ENCODE data around the gene IL18R1.

The IL18R1 gene

GRCh38 chr2:102396012-102396411, 40.4 kb downstream of the IL18R1 start:
- H3K27me3 ChIP-seq (ENCODE audit: control insufficient read depth in 1 of 2, insufficient read depth in 2 of 2, low read length in 2 of 2) = no peaks in the 10 kb centered on the region
- H3K27ac ChIP-seq (ENCODE audit: low read depth, low read length) = no peak overlapping the region
- no peaks in the 10 kb centered on the region for H3K9me3 ChIP-seq (ENCODE audit: low read length)
- H3K4me3 ChIP-seq (ENCODE audit: low read depth in 1 of 2, low read length in 2 of 2) = no peak overlapping the region
- no peaks in the 10 kb centered on the region for H3K36me3 ChIP-seq (ENCODE audit: insufficient read depth, low read length)
- no peaks in the 10 kb centered on the region for H3K4me1 ChIP-seq (ENCODE audit: insufficient read depth, low read length)
- no peak overlapping the region for H3K9ac ChIP-seq (ENCODE audit: low read length)

DNA sequence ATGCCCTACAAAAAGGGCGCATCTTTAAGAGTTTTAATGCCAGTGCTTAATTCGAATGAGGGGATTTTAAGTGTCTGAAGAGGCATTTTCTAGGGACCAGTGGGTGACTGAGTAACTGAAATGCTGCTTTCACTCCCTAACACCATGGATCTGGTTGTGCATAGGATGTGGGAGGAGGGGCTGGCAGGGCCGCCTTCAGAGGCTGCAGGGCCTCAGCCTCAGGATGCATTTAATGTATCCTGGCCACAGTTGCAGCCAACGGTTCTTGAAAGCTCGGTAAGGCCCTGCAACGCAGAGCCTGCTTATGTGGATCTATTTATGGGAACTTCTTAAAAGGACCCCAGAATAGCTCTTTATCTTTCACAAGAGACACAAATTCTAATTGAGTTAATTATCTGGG, 41.6 kb downstream of the IL18R1 start:
- Histone ChIP-seq H3K36me3 (ENCODE audit: insufficient read depth, low read length) (no peaks in the 10 kb centered on the region), H3K9me3 (ENCODE audit: low read length) (no peaks in the 10 kb centered on the region), H3K9ac (ENCODE audit: low read length) (no peak overlapping the region), H3K27me3 (ENCODE audit: control insufficient read depth in 1 of 2, insufficient read depth in 2 of 2, low read length in 2 of 2) (no peaks in the 10 kb centered on the region), H3K27ac (ENCODE audit: low read depth, low read length) (no peak overlapping the region), H3K4me3 (ENCODE audit: low read depth in 1 of 2, low read length in 2 of 2) (no peak overlapping the region), H3K4me1 (ENCODE audit: insufficient read depth, low read length) (no peaks in the 10 kb centered on the region)

- H3K4me3 ChIP-seq (ENCODE audit: low read depth in 1 of 2, low read length in 2 of 2) = no peak overlapping the region
- no peak overlapping the region for H3K9ac ChIP-seq (ENCODE audit: low read length)
- H3K9me3 ChIP-seq (ENCODE audit: low read length) = no peaks in the 10 kb centered on the region
- H3K4me1 ChIP-seq (ENCODE audit: insufficient read depth, low read length) = no peaks in the 10 kb centered on the region
- no peak overlapping the region for H3K27ac ChIP-seq (ENCODE audit: low read depth, low read length)
- no peaks in the 10 kb centered on the region for H3K36me3 ChIP-seq (ENCODE audit: insufficient read depth, low read length)
- no peaks in the 10 kb centered on the region for H3K27me3 ChIP-seq (ENCODE audit: control insufficient read depth in 1 of 2, insufficient read depth in 2 of 2, low read length in 2 of 2)
These were observed 44.0 kb downstream of the IL18R1 start for GRCh38 chr2:102399499-102400141.

DNA sequence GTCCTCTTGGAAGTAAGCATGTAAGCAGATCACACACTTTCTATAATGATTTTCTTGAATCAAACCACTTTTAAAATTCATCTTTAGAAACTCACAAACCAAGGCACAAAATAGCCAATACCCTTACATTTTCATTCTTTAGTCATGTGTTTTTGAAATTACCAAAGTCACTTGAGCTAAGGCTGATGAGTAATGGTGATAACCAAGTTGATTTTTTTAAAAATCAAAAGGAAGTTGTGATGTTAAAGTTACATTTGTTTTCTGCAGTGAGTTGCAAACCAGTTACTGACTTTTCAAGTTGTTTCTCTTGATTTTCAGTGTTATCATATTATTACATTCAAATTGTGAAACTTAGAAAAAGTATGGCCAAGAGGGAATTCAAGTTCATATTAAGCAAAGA, 45.9 kb downstream of the IL18R1 start:
- Histone ChIP-seq H3K9ac (ENCODE audit: low read length) (no peak overlapping the region), H3K27me3 (ENCODE audit: control insufficient read depth in 1 of 2, insufficient read depth in 2 of 2, low read length in 2 of 2) (no peaks in the 10 kb centered on the region), H3K9me3 (ENCODE audit: low read length) (no peaks in the 10 kb centered on the region), H3K4me1 (ENCODE audit: insufficient read depth, low read length) (no peaks in the 10 kb centered on the region), H3K36me3 (ENCODE audit: insufficient read depth, low read length) (no peaks in the 10 kb centered on the region), H3K4me3 (ENCODE audit: low read depth in 1 of 2, low read length in 2 of 2) (no peak overlapping the region), H3K27ac (ENCODE audit: low read depth, low read length) (no peak overlapping the region)

DNA sequence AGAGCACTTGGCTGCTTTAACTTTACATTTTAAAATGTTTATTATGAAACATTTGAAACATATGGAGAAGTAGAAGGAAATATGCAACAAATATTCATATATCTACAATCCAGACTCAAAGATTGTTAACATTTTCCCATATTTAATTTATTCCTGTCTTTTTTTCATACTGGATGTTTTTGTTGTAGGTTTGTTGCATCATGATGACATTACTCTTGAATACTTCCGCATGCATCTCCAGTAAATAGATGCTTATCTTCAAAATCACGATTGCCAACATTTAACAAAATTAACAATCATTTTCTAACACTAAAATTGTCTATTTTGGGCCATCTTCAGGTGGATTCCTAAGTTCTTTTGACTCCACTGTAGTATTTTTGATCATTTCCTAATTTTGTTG, 46.3 kb downstream of the IL18R1 start:
- Histone ChIP-seq H3K27me3 (ENCODE audit: control insufficient read depth in 1 of 2, insufficient read depth in 2 of 2, low read length in 2 of 2) (no peaks in the 10 kb centered on the region), H3K4me1 (ENCODE audit: insufficient read depth, low read length) (no peaks in the 10 kb centered on the region), H3K9ac (ENCODE audit: low read length) (no peak overlapping the region), H3K9me3 (ENCODE audit: low read length) (no peaks in the 10 kb centered on the region), H3K4me3 (ENCODE audit: low read depth in 1 of 2, low read length in 2 of 2) (no peak overlapping the region), H3K27ac (ENCODE audit: low read depth, low read length) (no peak overlapping the region), H3K36me3 (ENCODE audit: insufficient read depth, low read length) (no peaks in the 10 kb centered on the region)

DNA sequence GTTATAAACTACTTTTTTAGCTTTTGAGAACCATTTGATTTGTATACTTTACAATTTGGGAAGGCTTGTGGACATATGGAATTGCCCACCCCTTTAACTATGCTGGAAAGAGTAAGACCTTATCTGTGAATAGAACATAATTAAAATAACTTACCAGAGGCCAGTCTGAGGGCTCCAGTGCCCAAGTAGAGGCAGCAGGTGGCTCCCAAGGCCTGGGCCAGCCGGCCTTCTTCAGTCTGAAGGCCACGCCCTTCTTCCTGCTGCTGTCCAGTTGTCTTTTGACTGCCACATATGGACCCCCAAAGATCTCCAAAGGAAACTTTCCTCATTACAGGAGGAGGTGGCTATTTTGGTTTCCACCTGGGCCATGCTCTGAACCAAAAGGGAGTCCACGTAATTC, 55.4 kb downstream of the IL18R1 start:
- Histone ChIP-seq H3K4me3 (ENCODE audit: low read depth in 1 of 2, low read length in 2 of 2) (no peak overlapping the region), H3K27ac (ENCODE audit: low read depth, low read length) (no peak overlapping the region), H3K36me3 (ENCODE audit: insufficient read depth, low read length) (no peaks in the 10 kb centered on the region), H3K27me3 (ENCODE audit: control insufficient read depth in 1 of 2, insufficient read depth in 2 of 2, low read length in 2 of 2) (no peaks in the 10 kb centered on the region), H3K9me3 (ENCODE audit: low read length) (no peaks in the 10 kb centered on the region), H3K4me1 (ENCODE audit: insufficient read depth, low read length) (no peaks in the 10 kb centered on the region), H3K9ac (ENCODE audit: low read length) (no peak overlapping the region)

DNA sequence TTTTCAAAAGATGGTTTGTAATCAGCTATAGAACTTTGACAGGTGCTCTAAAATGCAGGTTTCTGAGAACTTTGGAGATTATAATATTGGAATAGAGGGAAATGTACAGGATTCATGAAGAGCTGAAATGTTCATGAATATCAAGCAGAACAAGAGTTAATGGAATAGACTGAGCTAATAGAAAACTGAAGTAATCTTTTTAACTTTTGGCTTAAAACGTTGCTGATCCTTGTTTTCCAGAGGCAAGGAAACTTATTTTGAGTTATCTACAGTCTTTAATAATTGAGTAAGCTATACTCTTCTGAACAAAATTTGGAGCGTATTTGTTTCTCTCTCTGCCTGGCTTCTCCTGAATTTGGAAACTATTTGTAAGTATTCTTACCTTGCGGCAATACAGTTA, 56.6 kb downstream of the IL18R1 start:
- Histone ChIP-seq H3K27ac (ENCODE audit: low read depth, low read length) (no peak overlapping the region), H3K27me3 (ENCODE audit: control insufficient read depth in 1 of 2, insufficient read depth in 2 of 2, low read length in 2 of 2) (no peaks in the 10 kb centered on the region), H3K9ac (ENCODE audit: low read length) (no peak overlapping the region), H3K4me1 (ENCODE audit: insufficient read depth, low read length) (no peaks in the 10 kb centered on the region), H3K36me3 (ENCODE audit: insufficient read depth, low read length) (no peaks in the 10 kb centered on the region), H3K9me3 (ENCODE audit: low read length) (no peaks in the 10 kb centered on the region), H3K4me3 (ENCODE audit: low read depth in 1 of 2, low read length in 2 of 2) (no peak overlapping the region)

DNA sequence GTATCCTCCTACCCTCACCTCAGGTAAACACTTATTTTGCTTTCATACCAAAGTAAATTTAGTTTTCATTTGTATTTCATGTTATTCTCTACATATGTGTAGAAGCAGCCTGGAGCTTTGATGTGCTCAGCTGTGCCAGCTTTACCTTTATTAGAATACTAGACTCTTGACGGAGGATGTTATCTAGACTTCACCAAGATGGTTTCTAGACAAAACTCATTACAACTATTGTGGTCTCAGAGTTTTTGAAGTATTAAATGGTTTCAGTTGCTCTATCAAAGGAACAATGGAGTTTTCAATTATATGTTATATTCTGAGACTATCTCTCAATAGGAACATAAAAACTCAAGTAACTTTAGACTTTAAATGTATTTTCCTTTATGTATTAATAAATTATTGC, 62.4 kb downstream of the IL18R1 start:
- Histone ChIP-seq H3K9me3 (ENCODE audit: low read length) (no peaks in the 10 kb centered on the region), H3K9ac (ENCODE audit: low read length) (no peak overlapping the region), H3K4me1 (ENCODE audit: insufficient read depth, low read length) (no peaks in the 10 kb centered on the region), H3K4me3 (ENCODE audit: low read depth in 1 of 2, low read length in 2 of 2) (no peak overlapping the region), H3K27me3 (ENCODE audit: control insufficient read depth in 1 of 2, insufficient read depth in 2 of 2, low read length in 2 of 2) (no peaks in the 10 kb centered on the region), H3K27ac (ENCODE audit: low read depth, low read length) (no peak overlapping the region), H3K36me3 (ENCODE audit: insufficient read depth, low read length) (no peaks in the 10 kb centered on the region)

- Histone ChIP-seq H3K4me3 (ENCODE audit: low read depth in 1 of 2, low read length in 2 of 2) (no peak overlapping the region), H3K9me3 (ENCODE audit: low read length) (no peaks in the 10 kb centered on the region), H3K36me3 (ENCODE audit: insufficient read depth, low read length) (no peaks in the 10 kb centered on the region), H3K27me3 (ENCODE audit: control insufficient read depth in 1 of 2, insufficient read depth in 2 of 2, low read length in 2 of 2) (no peaks in the 10 kb centered on the region), H3K4me1 (ENCODE audit: insufficient read depth, low read length) (no peaks in the 10 kb centered on the region), H3K27ac (ENCODE audit: low read depth, low read length) (no peak overlapping the region), H3K9ac (ENCODE audit: low read length) (no peak overlapping the region)
These were observed 62.9 kb downstream of the IL18R1 start for GRCh38 chr2:102418421-102418961.

GRCh38 chr2:102420290-102420689, 64.7 kb downstream of the IL18R1 start:
- H3K27ac ChIP-seq (ENCODE audit: low read depth, low read length) = no peak overlapping the region

GRCh38 chr2:102421890-102422759, 66.5 kb downstream of the IL18R1 start:
- Histone ChIP-seq H3K27ac (ENCODE audit: low read depth, low read length) (no peak overlapping the region), H3K9ac (ENCODE audit: low read length) (no peak overlapping the region), H3K4me3 (ENCODE audit: low read depth in 1 of 2, low read length in 2 of 2) (no peak overlapping the region), H3K9me3 (ENCODE audit: low read length) (no peaks in the 10 kb centered on the region), H3K4me1 (ENCODE audit: insufficient read depth, low read length) (no peaks in the 10 kb centered on the region), H3K27me3 (ENCODE audit: control insufficient read depth in 1 of 2, insufficient read depth in 2 of 2, low read length in 2 of 2) (no peaks in the 10 kb centered on the region), H3K36me3 (ENCODE audit: insufficient read depth, low read length) (no peaks in the 10 kb centered on the region)

More at GRCh38 chr2:102420290-102420689, 64.7 kb downstream of the IL18R1 start:
- Histone ChIP-seq H3K36me3 (ENCODE audit: insufficient read depth, low read length) (no peaks in the 10 kb centered on the region), H3K4me1 (ENCODE audit: insufficient read depth, low read length) (no peaks in the 10 kb centered on the region), H3K9ac (ENCODE audit: low read length) (no peak overlapping the region), H3K4me3 (ENCODE audit: low read depth in 1 of 2, low read length in 2 of 2) (no peak overlapping the region), H3K9me3 (ENCODE audit: low read length) (no peaks in the 10 kb centered on the region), H3K27me3 (ENCODE audit: control insufficient read depth in 1 of 2, insufficient read depth in 2 of 2, low read length in 2 of 2) (no peaks in the 10 kb centered on the region)
